HCT116 (cell line): ENCODE measurements around the gene USP36. TPM values are rescaled to one million over a fixed set of nuclear protein-coding genes. Genes with fewer than 3 reads are reported as not detected.
A peak's percentile ranks its signal among the peaks of the same experiment; 100 is the strongest.

ENCODE experiments used
- ATAC-seq: fragments of 200-7000 bp; cut with Tn5 transposase; 2 replicates; pipeline ENCODE4 v1.9.1; 2020; ENCODE audit warnings: mild to moderate bottlenecking, moderate library complexity
- BruUV-seq: library from RNA; stranded (reverse); fragments of 400-500 nt; replicated peaks from 2 replicates; lab custom pipeline; 2021; lab: Mats Ljungman, UMichigan
- CTCF ChIA-PET: fragments of 300-600 bp; sonication (Branson Sonifier 250); formaldehyde crosslinking; loops from one replicate; lab custom pipeline; 2021; ENCODE audit warnings: antibody characterized with exemption; lab: Charles Lee
- POLR2A ChIA-PET: fragments of 300-600, 350-600 bp; sonication (Branson Sonifier 250); formaldehyde crosslinking; loops from one replicate; lab custom pipeline; 2021; ENCODE audit warnings: antibody characterized with exemption; lab: Charles Lee
- RAD21 ChIA-PET, 2 experiments: fragments of 300-600 bp; sonication (Branson Sonifier 250); formaldehyde crosslinking; loops; one replicate each; lab custom pipeline; 2023; ENCODE audit warnings: low total read pairs in 2 of 2; ENCODE audit not compliant: uncharacterized antibody in 2 of 2, unreplicated experiment in 2 of 2, low non-redundant PET in 1 of 2; lab: Charles Lee
- DNase-seq: peaks from one replicate; pipeline ENCODE4 v3.0.0-alpha.2; 2010; ENCODE audit warnings: low read depth, low spot score
- H2AFZ ChIP-seq: fragments of 200-600 bp; shearing (Covaris generic), sonication (generic); 2 replicates; pipeline ENCODE4 v1.6.1; 2017; ENCODE audit warnings: low read depth, mixed run types, mixed read lengths, antibody characterized with exemption, low read length; ENCODE audit not compliant: poor library complexity, severe bottlenecking
- H3K27ac ChIP-seq: 2 replicates; pipeline ENCODE4 v1.5.1; 2012; ENCODE audit warnings: low read depth, low read length
- H3K27me3 ChIP-seq: fragments of 200-600 bp; sonication (generic); 2 replicates; pipeline ENCODE4 v1.6.1; 2016; ENCODE audit warnings: mixed run types, low read length, mixed read lengths; ENCODE audit not compliant: insufficient read depth
- H3K36me3 ChIP-seq, 2 experiments: fragments of 200-500 bp in 1 of 2; fragments of 200-600 bp in 1 of 2; sonication (Bioruptor generic) in 1 of 2; sonication (generic) in 1 of 2; 2 replicates each; pipeline versions ENCODE4 v1.5.1 to v1.6.1; 2014 to 2016; ENCODE audit warnings: low read length in 2 of 2, inconsistent platforms in 1 of 2, mixed read lengths in 1 of 2, mixed run types in 1 of 2; ENCODE audit not compliant: insufficient read depth in 2 of 2, control insufficient read depth in 1 of 2
- H3K4me1 ChIP-seq, 2 experiments: fragments of 200-600 bp in 1 of 2; sonication (generic) in 1 of 2; 2 replicates each; pipeline versions ENCODE4 v1.5.1 to v1.6.1; 2012 to 2017; ENCODE audit warnings: low read length in 2 of 2, inconsistent platforms in 1 of 2, mild to moderate bottlenecking in 1 of 2, mixed read lengths in 1 of 2, mixed run types in 1 of 2, moderate library complexity in 1 of 2; ENCODE audit not compliant: insufficient read depth in 2 of 2, control insufficient read depth in 1 of 2
- H3K4me2 ChIP-seq: fragments of 200-600 bp; sonication (generic); 2 replicates; pipeline ENCODE4 v1.6.1; 2017; ENCODE audit warnings: mixed run types, low read length, mixed read lengths
- H3K4me3 ChIP-seq, 2 experiments: fragments of 200-600 bp in 1 of 2; sonication (generic) in 1 of 2; replicated peaks in 1 of 2; 2 replicates each; pipeline ENCODE4 v1.5.1; 2011 to 2016; ENCODE audit warnings: low read length in 2 of 2, control low read depth in 1 of 2, low read depth in 1 of 2, mild to moderate bottlenecking in 1 of 2, mixed read lengths in 1 of 2, mixed run types in 1 of 2
- H3K79me2 ChIP-seq: fragments of 200-600 bp; sonication (generic); 2 replicates; pipeline ENCODE4 v1.6.1; 2017; ENCODE audit warnings: mild to moderate bottlenecking, mixed run types, low read length, moderate library complexity, mixed read lengths; ENCODE audit not compliant: insufficient read depth
- H3K9ac ChIP-seq: fragments of 200-600 bp; sonication (generic); 2 replicates; pipeline ENCODE4 v1.6.1; 2016; ENCODE audit warnings: low read length, mixed read lengths
- H3K9me2 ChIP-seq: fragments of 200-600 bp; sonication (generic), shearing (Covaris generic); 2 replicates; pipeline ENCODE4 v1.6.1; 2017; ENCODE audit warnings: mixed run types, mild to moderate bottlenecking, moderate library complexity; ENCODE audit not compliant: insufficient read depth
- H3K9me3 ChIP-seq, 2 experiments: fragments of 200-500 bp in 1 of 2; fragments of 200-600 bp in 1 of 2; sonication (Bioruptor generic) in 1 of 2; sonication (generic) in 1 of 2; 2 replicates each; pipeline ENCODE4 v1.6.1; 2014 to 2017; ENCODE audit warnings: low read length in 2 of 2, mixed read lengths in 2 of 2, inconsistent platforms in 1 of 2, low read depth in 1 of 2, mild to moderate bottlenecking in 1 of 2, mixed run types in 1 of 2, moderate library complexity in 1 of 2; ENCODE audit not compliant: control insufficient read depth in 1 of 2, insufficient read depth in 1 of 2
- H4K20me1 ChIP-seq: fragments of 200-600 bp; sonication (generic), shearing (Covaris generic); 2 replicates; pipeline ENCODE4 v1.6.1; 2017; ENCODE audit warnings: mixed run types, mild to moderate bottlenecking, moderate library complexity; ENCODE audit not compliant: insufficient read depth
- CBX3 ChIP-seq: IDR thresholded peaks from 2 replicates; pipeline ENCODE4 v1.6.1; 2012; ENCODE audit warnings: low read depth
- CEBPB ChIP-seq: IDR thresholded peaks from 2 replicates; pipeline ENCODE4 v1.6.1; 2012; ENCODE audit warnings: low read depth
- CTCF ChIP-seq, 3 experiments: fragments of 200-600 bp in 1 of 3; sonication (generic) in 1 of 3; IDR thresholded peaks in 2 of 3; conservative IDR thresholded peaks in 1 of 3; 2 replicates each; pipeline ENCODE4 v1.5.1; 2012 to 2017; ENCODE audit warnings: low read depth in 2 of 3, low read length in 2 of 3, antibody characterized with exemption in 1 of 3, borderline replicate concordance in 1 of 3, control low read depth in 1 of 3, mild to moderate bottlenecking in 1 of 3, mixed read lengths in 1 of 3, mixed run types in 1 of 3, moderate library complexity in 1 of 3; ENCODE audit not compliant: insufficient read depth in 1 of 3
- JUND ChIP-seq: IDR thresholded peaks from 2 replicates; pipeline ENCODE4 v1.6.1; 2012
- RAD21 ChIP-seq: IDR thresholded peaks from 2 replicates; pipeline ENCODE4 v1.6.1; 2012; ENCODE audit warnings: low read depth, mild to moderate bottlenecking
- ZNF274 ChIP-seq: fragments of 200-500 bp; sonication (Bioruptor generic); IDR thresholded peaks from 2 replicates; pipeline ENCODE4 v1.6.1; 2014; ENCODE audit warnings: mild to moderate bottlenecking, low read depth, low read length, inconsistent platforms
- intact Hi-C: fragments of 100-400 bp; cut with micrococcal nuclease; formaldehyde crosslinking; loops from 2 replicates; pipeline ENCODE4 v1.10.0; 2022
- total RNA-seq: library from RNA; stranded (reverse); gene quantifications from one replicate; pipeline ENCODE4 v1.2.1, GENCODE V29; 2021; ENCODE audit not compliant: unreplicated experiment

USP36 gene
- total RNA-seq, 1 experiment from 2014 or later: 104 TPM

DNA sequence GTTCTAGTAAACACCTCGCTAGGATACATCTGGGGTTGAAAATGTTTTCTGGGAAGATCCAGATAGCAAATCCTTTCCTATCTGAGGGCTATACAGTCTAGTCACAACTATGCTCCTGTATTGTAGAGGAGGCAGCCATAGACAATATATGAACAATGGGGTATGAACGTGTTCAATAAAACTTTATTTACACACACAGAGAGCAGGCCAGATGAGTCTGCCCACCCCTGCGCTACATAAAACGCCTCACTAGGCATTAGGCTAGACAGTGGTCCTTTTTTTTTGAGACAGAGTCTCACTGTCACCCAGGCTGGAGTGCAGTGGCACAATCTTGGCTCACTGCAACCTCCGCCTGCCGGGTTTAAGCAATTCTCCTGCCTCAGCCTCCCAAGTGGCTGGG lies 11.1 kb downstream of the USP36 start (continued):
- no peak for TF ChIP-seq CTCF (IDR thresholded peaks at IDR 0.05 in 2 of 3, conservative IDR thresholded peaks at IDR 0.05 in 1 of 3; ENCODE audit: borderline replicate concordance in 1 of 3, insufficient read depth in 1 of 3, low read depth in 2 of 3, low read length in 2 of 3)
- no peak for TF ChIP-seq ZNF274
- no peak for TF ChIP-seq CEBPB
- TF ChIP-seq CBX3: no peak
- TF ChIP-seq, all 23 proteins: peak for 0

DNA sequence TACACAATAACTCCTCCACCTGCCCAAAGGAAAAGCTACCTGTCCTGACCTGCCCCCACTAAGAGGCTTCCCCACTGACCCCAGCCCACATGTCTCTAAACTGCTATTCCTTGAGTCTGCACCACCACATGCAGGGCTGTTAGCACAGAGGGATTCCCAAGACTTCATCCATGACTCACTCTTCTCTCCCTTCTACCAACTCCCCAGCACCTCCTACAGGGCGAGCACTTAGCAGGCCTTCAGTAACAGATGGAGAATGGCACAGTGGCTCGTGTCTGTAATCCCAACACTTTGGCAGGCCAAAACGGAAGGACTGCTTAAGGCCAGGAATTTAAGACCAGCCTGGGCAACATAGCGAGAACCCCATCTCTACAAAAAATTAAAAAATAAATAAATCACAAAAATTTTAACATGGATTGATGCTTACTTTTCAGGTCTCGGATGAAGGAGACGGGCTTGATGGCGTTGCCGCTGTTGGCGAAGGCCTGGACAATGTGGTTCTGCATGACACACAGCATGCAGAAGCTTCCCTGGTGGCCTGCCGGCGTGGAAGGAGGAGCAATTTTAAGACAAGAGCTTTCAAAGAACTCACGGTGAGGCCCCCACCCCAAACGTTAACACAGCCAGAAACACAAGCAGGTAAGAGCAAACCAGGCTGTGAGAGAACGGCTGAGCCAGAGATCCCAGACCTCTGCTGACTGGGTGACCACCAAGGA lies 12.0 kb downstream of the USP36 start:
- no TSS peak for BruUV-seq
- ChIA-PET CTCF (interaction anchor here (1.4 kb wide), 1 partner anchor 37 kb away, joined by 6 read pairs; no protein-coding TSS in a partner anchor), POLR2A (no interaction called here), RAD21 (no interaction called here)
- Histone ChIP-seq H3K9me3 (no peaks in the 10 kb centered on the region), H3K36me3 (peaks cover 75 to 97% of the 10 kb centered on the region in 2 experiments), H3K4me2 (no peak overlapping the region), H4K20me1 (peaks cover 20% of the 10 kb centered on the region; the same call in 1 of the 2 replicates), H2AFZ (no peak overlapping the region), H3K9ac (no peak overlapping the region), H3K27me3 (no peaks in the 10 kb centered on the region), H3K27ac (no peak overlapping the region), H3K9me2 (no peaks in the 10 kb centered on the region), H3K4me3 (no peak overlapping the region), H3K79me2 (peaks cover 97% of the 10 kb centered on the region), H3K4me1 (no peaks in the 10 kb centered on the region)
- peak; percentile 24 for DNase-seq
- ATAC-seq: peak; percentile 91
- intact Hi-C loops: no loop called here
- TF ChIP-seq RAD21 (peak; percentile 26; the same call in 1 of the 2 replicates), CTCF (IDR thresholded peaks at IDR 0.05 in 2 of 3, conservative IDR thresholded peaks at IDR 0.05 in 1 of 3; ENCODE audit: borderline replicate concordance in 1 of 3, insufficient read depth in 1 of 3, low read depth in 2 of 3, low read length in 2 of 3) (peak in 2 of 3 experiments; percentile 70 to 74; a peak in 4 of 6 replicates), JUND (no peak)
